ENCODE data around the gene FAM241A. TPM values are rescaled to one million over a fixed set of nuclear protein-coding genes. Genes with fewer than 3 reads are reported as not detected.

Gene FAM241A
- polyA plus RNA-seq, 6 donors from 2014 or later, result 1.0 to 1.7 (median 1.4) TPM

Other genes with a start within 250 kb of the FAM241A start
- 10 to 100 TPM; 17.7 to 40.7 (median 25.6) TPM for gene AP1AR, start 86.3 kb downstream of the FAM241A start, polyA plus RNA-seq (ENCODE audit: low read depth in 6 of 6)
- gene TIFA, start 140.4 kb downstream of the FAM241A start, polyA plus RNA-seq (ENCODE audit: low read depth in 6 of 6), result 100 to 1,000 TPM in 2 of 6 donors, 10 to 100 TPM in 4; 69.1 to 171 (median 80.5) TPM
- 1 to 10 TPM in 5 of 6 donors, not detected in 1; 3.9 to 7.3 (median 5.3) TPM for gene ALPK1, start 151.9 kb downstream of the FAM241A start, polyA plus RNA-seq (ENCODE audit: low read depth in 6 of 6)